ENCODE data around the gene CTSF. TPM values are rescaled to one million over a fixed set of nuclear protein-coding genes. Genes with fewer than 3 reads are reported as not detected.

Gene CTSF
- total RNA-seq, 1 donor from 2014 or later = 25.1 TPM

GRCh38 chr11:66562275-66562674, 6.1 kb downstream of the CTSF start:
- Histone ChIP-seq H3K36me3 (ENCODE audit: control insufficient read depth, insufficient read depth, low read length) (no peaks in the 10 kb centered on the region), H3K4me3 (ENCODE audit: low read depth, low read length) (no peak overlapping the region), H3K27me3 (ENCODE audit: control insufficient read depth, insufficient read depth, low read length) (peaks cover 29% of the 10 kb centered on the region)
- no peak for DNase-seq (ENCODE audit: low read depth)
- TF ChIP-seq CTCF (IDR thresholded peaks at IDR 0.05; ENCODE audit: insufficient read depth, low read length, poor library complexity, severe bottlenecking) = no peak

GRCh38 chr11:66561975-66562248, 6.5 kb downstream of the CTSF start:
- Histone ChIP-seq H3K4me3 (ENCODE audit: low read depth, low read length) (no peak overlapping the region), H3K36me3 (ENCODE audit: control insufficient read depth, insufficient read depth, low read length) (no peaks in the 10 kb centered on the region), H3K27me3 (ENCODE audit: control insufficient read depth, insufficient read depth, low read length) (peaks cover 33% of the 10 kb centered on the region)
- DNase-seq (ENCODE audit: low read depth) = no peak
- TF ChIP-seq CTCF (IDR thresholded peaks at IDR 0.05; ENCODE audit: insufficient read depth, low read length, poor library complexity, severe bottlenecking) = no peak

GRCh38 chr11:66561178-66561974, 7.0 kb downstream of the CTSF start:
- H3K4me3 ChIP-seq (ENCODE audit: low read depth, low read length) = no peak overlapping the region
- TF ChIP-seq CTCF (IDR thresholded peaks at IDR 0.05; ENCODE audit: insufficient read depth, low read length, poor library complexity, severe bottlenecking) = no peak
- H3K36me3 ChIP-seq (ENCODE audit: control insufficient read depth, insufficient read depth, low read length) = no peaks in the 10 kb centered on the region
- DNase-seq (ENCODE audit: low read depth) = no peak
- H3K27me3 ChIP-seq (ENCODE audit: control insufficient read depth, insufficient read depth, low read length) = peaks cover 33% of the 10 kb centered on the region

GRCh38 chr11:66559866-66560676, 8.3 kb downstream of the CTSF start:
- Histone ChIP-seq H3K36me3 (ENCODE audit: control insufficient read depth, insufficient read depth, low read length) (no peaks in the 10 kb centered on the region), H3K4me3 (ENCODE audit: low read depth, low read length) (no peak overlapping the region), H3K27me3 (ENCODE audit: control insufficient read depth, insufficient read depth, low read length) (peaks cover 38% of the 10 kb centered on the region)
- DNase-seq (ENCODE audit: low read depth) = no peak
- TF ChIP-seq CTCF (IDR thresholded peaks at IDR 0.05; ENCODE audit: insufficient read depth, low read length, poor library complexity, severe bottlenecking) = no peak

- no peak for DNase-seq (ENCODE audit: low read depth)
- TF ChIP-seq CTCF (IDR thresholded peaks at IDR 0.05; ENCODE audit: insufficient read depth, low read length, poor library complexity, severe bottlenecking) = no peak
- H3K4me3 ChIP-seq (ENCODE audit: low read depth, low read length) = no peak overlapping the region
- peaks cover 38% of the 10 kb centered on the region for H3K27me3 ChIP-seq (ENCODE audit: control insufficient read depth, insufficient read depth, low read length)
- H3K36me3 ChIP-seq (ENCODE audit: control insufficient read depth, insufficient read depth, low read length) = no peaks in the 10 kb centered on the region
These were observed 9.1 kb downstream of the CTSF start for GRCh38 chr11:66559142-66559865.
